Fibroblast of lung (primary cell): Measurements from ENCODE around the gene HUS1.

Experiments used
- EZH2 ChIP-seq: IDR thresholded peaks from 2 replicates; pipeline ENCODE4 v1.5.1; 2012; ENCODE audit warnings: low read length, control low read depth, mild to moderate bottlenecking; ENCODE audit errors: missing control alignments
- TF ChIP-seq, protein P1 (sequence below), 2 donors: IDR thresholded peaks in 1 of 2; conservative IDR thresholded peaks in 1 of 2; 1 replicate in 1 of 2; 2 replicates in 1 of 2; pipeline ENCODE4 v1.5.1; 2011 to 2012; ENCODE audit warnings: low read length in 2 of 2, control low read depth in 1 of 2, inconsistent platforms in 1 of 2, low read depth in 1 of 2, mild to moderate bottlenecking in 1 of 2

GRCh38 chr7:47982610-47983009, 3.2 kb upstream of the HUS1 start:
- TF ChIP-seq, protein P1, sequence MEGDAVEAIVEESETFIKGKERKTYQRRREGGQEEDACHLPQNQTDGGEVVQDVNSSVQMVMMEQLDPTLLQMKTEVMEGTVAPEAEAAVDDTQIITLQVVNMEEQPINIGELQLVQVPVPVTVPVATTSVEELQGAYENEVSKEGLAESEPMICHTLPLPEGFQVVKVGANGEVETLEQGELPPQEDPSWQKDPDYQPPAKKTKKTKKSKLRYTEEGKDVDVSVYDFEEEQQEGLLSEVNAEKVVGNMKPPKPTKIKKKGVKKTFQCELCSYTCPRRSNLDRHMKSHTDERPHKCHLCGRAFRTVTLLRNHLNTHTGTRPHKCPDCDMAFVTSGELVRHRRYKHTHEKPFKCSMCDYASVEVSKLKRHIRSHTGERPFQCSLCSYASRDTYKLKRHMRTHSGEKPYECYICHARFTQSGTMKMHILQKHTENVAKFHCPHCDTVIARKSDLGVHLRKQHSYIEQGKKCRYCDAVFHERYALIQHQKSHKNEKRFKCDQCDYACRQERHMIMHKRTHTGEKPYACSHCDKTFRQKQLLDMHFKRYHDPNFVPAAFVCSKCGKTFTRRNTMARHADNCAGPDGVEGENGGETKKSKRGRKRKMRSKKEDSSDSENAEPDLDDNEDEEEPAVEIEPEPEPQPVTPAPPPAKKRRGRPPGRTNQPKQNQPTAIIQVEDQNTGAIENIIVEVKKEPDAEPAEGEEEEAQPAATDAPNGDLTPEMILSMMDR (conservative IDR thresholded peaks at IDR 0.05 in 1 of 2, IDR thresholded peaks at IDR 0.05 in 1 of 2; ENCODE audit: low read depth in 1 of 2, low read length in 2 of 2) = no peak
- no peak for TF ChIP-seq EZH2
